IPS-NIHi11 (cell line): ENCODE data around the gene CPLX4.

Experiments
- DNase-seq: peaks from one replicate; pipeline ENCODE4 v3.0.0; 2012; ENCODE audit warnings: mixed read lengths, low spot score

The CPLX4 gene, protein sequence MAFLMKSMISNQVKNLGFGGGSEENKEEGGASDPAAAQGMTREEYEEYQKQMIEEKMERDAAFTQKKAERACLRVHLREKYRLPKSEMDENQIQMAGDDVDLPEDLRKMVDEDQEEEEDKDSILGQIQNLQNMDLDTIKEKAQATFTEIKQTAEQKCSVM

GRCh38 chr18:59318460-59319050 lies at the start of gene CPLX4:
Gene CPLX4 (minus strand): TSS chr18:59318649. CDS start chr18:59318462, 187 bp downstream.
- DNase-seq = no peak

DNA sequence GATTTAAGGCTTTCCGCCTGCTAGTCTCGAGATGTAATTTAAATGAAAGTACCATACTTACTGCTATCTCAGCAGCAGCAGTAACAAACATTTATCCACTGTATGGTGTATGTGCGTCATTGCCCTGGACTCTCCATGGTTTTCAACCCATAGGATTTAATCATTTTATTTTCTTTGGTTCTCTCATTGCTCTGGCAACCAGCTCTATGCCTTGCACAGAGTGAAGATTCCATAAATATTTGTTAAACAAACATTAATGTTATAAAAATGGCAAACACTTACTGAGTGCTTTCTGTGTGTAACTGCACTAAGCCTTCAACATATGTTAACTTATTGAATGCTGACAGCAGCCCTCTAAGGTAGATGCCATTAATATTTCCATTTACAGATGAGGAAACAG lies 41.9 kb upstream of the CPLX4 start:
- no peak for DNase-seq

- no peak for DNase-seq
Measured at GRCh38 chr18:59359576-59359952, 41.1 kb upstream of the CPLX4 start.

DNA sequence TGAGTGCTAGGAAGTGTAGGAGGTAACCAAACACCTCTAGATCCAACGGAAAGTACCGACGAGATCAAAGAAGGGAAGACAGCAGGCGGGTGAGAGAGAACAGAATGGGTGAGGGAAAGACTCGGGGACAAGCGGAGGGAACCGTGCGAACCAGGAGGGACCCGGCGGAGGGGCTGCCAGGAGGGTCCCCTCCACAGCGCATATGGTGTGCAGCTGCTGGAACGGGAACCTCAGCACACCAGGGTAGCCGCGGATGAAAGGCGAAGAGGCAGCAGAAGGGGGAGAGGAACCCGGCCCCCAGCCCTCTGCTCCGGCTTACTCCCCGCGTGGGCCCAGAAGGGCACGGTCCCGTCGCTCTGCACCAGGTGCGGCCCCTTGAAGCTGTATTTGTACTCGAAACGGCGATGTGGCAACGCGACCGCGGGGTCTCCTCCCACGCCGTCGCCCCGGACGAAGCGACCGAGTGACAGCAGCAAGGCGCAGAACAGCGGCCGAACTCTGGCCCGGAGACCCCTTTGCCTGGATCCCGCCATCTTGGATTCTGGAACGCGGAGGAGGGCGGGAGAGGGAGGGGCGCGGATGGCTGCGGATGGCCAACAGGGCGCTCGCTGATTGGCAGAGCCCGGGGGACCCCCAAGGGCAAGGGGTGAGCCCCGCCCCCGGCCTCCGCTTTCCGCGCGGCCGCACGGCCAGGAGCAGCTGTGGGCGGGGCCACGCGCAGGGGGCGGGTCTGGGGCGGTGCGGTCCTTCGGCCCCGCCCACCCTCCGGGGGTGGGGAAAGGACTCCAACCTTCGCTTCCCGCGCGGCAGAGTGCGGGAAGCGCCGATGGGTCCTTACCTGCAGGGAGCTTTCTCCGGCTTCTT lies 40.5 kb upstream of the CPLX4 start, which contains the start of gene LMAN1:
TSS of gene LMAN1 (minus strand) at position 554 of the 864 bp plus-strand sequence. CDS start at position 533, 21 bp downstream.
- DNase-seq = peak; percentile 99

DNA sequence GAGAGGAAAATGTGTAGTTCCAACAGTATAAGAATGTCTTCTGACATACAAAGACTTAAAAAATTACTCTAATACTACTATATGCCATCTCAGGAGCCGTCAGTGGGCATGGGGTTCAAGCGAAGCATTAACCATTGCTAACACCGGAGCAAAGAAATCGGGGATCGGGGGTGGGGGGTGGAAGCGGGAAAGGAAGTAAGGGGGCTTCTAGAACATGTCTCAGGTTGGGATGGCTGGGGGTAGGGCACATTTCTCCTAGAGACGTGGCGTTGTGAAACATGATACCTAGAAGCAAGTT lies 39.9 kb upstream of the CPLX4 start:
- DNase-seq = no peak

- DNase-seq = no peak
Measured at GRCh38 chr18:59357928-59358327, 39.5 kb upstream of the CPLX4 start.

DNA sequence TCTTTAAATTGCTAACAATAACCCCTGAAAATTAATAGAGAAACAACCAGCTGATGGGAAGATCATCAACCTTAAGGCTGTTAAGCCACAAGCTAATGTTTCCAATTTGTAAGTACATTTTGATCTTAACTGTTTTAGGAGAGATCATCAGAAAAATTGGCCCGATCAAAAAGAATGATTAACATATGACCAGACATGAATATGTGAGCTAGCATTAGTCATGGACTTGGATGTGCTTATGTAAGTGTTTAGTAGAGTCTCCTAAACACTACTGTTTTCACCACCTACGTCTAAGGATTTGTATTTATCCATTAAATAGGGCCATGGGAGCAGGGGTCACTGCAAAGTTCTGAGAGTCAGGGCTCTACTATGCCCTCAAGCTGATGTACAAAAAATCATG lies 36.3 kb upstream of the CPLX4 start:
- no peak for DNase-seq

DNA sequence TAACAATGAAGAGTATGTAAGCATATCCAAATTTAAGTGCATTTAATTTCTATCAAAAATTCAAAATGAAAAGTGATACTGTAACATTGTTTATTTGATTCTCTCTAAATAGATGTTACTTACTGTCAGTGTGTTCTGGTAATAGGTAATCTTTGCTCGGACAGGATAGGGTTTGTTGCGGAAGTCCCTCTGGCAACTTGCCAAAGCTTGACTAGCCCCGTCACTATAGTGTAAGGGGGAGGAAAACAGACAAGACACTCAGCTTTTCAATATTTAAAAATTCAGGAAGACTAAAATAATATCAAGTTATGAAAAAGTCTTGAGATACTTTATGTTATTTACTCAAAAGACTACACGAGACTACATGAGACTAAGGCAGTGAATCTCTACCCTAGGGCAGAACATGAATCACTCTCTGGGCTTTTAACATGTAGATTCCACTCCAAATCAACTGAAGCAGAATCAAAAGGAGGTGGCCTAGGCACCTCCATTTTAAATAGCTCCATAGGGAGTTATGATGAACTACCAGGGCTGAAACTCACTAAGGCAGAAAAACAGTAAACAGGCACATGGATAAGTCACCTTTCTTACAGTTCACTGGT lies 34.7 kb upstream of the CPLX4 start:
- no peak for DNase-seq

GRCh38 chr18:59352250-59352855 lies 33.9 kb upstream of the CPLX4 start:
- no peak for DNase-seq

GRCh38 chr18:59345556-59345955 lies 27.1 kb upstream of the CPLX4 start:
- DNase-seq = no peak

DNA sequence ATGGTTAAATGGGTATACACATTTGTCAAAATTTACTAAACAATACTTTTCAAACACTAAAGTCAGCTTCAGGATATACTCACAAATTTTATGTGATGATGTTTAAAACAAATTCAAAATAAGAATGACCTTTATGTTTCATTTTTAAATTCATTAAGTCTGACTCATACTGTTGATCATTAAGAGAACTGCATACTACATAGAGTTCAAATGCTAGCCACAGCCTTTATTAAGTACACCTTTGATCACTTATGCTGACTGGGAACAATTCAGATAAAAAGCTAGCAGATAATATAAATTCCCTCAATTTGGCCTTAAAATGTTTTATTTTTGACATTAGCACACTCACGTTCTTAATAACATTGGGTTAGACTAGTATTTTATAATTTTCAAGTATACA lies 26.5 kb upstream of the CPLX4 start:
- no peak for DNase-seq

GRCh38 chr18:59343926-59344325 lies 25.5 kb upstream of the CPLX4 start:
- DNase-seq = no peak

DNA sequence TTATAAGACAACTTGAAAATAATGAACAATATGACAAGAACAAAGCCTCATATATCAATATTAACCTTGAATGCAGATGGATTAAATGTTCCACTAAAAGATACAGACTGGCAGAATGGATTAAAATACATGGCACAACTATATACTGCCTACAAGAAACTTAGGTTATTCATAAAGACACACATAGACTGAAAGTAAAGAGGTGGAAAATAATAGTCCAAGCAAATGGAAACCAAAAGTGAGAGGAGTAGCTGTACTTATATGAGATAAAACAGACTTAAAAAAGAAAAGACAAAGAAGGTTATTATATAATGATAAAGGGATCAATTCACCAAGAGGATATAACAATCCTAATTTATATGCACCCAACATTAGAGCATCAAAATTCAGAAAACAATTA lies 22.4 kb upstream of the CPLX4 start:
- no peak for DNase-seq

DNA sequence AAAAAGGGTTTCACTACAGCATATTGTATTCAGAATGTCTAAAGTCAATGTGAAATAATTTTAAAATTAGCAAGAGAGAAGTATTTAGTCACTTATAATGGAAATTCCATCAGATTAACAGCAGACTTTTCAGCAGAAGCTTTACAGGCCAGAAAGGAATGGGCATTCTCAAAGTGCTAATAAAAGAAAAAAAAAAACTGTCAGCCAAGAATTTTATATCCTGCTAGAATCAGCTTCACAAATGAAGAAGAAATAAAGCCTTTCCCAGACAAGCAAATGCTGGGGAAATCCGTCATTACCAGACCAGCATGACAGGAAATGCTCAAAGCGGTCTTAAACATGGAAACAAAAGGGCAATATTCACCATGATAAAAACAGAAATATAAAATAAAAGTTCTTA lies 21.9 kb upstream of the CPLX4 start:
- no peak for DNase-seq

DNA sequence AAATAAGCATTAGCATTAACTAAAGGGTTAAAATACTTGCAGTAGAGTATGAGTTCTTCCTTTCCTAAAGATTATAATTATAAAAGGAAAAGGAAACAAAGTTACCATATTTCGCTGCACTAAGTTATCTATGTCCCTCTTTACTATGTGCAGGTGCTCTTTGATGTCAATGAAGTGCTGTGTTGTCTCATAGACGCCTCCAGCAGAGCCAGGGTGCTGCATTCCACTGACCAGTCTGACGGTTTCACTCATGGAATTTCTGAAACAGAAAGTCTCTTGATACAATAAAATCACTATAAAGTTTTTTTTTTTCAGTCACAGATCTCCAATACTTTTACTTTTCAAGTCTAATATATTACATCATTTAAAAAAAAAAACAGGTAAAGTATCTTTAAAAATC lies 14.5 kb upstream of the CPLX4 start:
- no peak for DNase-seq

DNA sequence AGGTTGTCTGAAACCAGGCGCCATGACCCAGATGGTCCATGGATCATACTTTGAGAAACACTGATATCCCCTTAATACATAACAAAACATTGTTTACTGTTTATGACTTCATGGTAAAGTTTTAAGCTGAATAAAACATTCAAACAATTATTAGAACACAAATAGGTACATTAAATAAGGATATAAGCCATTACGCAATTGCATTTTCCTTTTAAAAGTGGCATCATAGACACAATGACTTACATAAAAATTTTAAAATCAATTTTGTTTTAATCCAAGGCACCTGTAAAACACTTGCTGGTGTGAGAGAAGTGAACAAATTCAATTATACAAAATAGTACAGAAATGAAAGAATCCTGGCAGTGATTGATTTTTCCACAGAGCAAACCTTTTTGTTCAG lies 10.2 kb upstream of the CPLX4 start:
- DNase-seq = no peak

- no peak for DNase-seq
Measured at GRCh38 chr18:59325965-59326364, 7.5 kb upstream of the CPLX4 start.

DNA sequence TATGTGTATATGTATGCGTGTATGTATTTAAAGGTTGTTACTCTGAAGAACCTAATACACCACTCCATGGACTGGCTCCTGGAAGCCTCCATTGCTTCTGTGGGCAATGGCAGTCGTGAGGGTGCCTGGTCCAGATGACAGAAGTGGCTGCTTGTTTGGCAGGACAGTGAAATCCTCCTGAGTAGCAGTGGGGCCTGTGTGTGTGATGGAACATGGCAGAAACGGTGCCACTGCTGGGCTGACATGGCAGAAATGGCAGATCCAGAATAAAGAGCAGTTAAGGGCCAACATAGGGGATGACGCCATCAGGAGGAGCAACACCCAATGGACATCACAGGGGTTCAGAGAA lies 6.1 kb upstream of the CPLX4 start:
- DNase-seq = no peak

GRCh38 chr18:59323931-59324622 lies 5.6 kb upstream of the CPLX4 start:
- DNase-seq = no peak

DNA sequence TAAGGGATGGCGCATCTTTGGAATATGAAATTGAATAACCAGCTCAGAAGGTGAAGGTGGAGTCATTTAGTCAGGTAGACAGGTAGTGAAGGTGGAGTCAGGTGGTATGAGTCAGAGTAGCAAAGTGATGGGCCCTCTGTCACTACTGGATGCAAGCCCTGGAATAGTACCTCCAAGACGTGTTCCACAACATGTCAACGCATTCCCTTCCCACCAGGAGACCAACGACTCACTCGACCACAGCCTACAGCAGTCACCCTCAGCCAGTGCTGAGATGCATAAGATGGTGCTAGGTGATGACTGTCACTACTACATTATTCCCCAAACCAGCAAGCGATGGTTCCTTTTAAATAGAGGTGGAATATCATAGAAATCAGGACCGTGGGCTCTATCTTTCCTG lies 6.8 kb downstream of the CPLX4 start:
- no peak for DNase-seq

- DNase-seq = no peak
Measured at GRCh38 chr18:59308938-59309260, 9.6 kb downstream of the CPLX4 start.

GRCh38 chr18:59308248-59308937 lies 10.1 kb downstream of the CPLX4 start:
- DNase-seq = peak; percentile 89
